ENCODE data around the gene DPH2. TPM values are rescaled to one million over a fixed set of nuclear protein-coding genes. Genes with fewer than 3 reads are reported as not detected.

DPH2 gene
- polyA plus RNA-seq, 2 of the 4 experiments (the other 2 are of a cell fraction) = 38.8 to 41.7 TPM

DNA sequence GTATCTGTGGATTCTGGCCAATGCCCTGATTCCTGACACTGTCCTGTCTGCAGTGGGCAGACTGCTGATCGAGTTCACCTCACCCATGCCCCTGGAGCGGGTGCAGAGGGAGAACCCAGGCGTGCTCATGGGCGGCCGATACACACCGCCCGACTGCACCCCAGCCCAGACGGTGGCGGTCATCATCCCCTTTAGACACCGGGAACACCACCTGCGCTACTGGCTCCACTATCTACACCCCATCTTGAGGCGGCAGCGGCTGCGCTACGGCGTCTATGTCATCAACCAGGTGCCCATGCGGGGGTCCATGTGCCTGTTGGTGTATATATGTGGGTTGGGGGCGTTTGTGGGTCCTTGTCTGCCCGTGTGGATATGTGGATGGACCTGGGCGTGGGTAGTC lies 11.8 kb downstream of the DPH2 start (continued):
- TF ChIP-seq, protein P1, sequence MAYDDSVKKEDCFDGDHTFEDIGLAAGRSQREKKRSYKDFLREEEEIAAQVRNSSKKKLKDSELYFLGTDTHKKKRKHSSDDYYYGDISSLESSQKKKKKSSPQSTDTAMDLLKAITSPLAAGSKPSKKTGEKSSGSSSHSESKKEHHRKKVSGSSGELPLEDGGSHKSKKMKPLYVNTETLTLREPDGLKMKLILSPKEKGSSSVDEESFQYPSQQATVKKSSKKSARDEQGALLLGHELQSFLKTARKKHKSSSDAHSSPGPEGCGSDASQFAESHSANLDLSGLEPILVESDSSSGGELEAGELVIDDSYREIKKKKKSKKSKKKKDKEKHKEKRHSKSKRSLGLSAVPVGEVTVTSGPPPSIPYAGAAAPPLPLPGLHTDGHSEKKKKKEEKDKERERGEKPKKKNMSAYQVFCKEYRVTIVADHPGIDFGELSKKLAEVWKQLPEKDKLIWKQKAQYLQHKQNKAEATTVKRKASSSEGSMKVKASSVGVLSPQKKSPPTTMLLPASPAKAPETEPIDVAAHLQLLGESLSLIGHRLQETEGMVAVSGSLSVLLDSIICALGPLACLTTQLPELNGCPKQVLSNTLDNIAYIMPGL (CRISPR knock-in tag; IDR thresholded peaks at IDR 0.05; ENCODE audit: borderline replicate concordance) = no peak
- TF ChIP-seq, protein P2, sequence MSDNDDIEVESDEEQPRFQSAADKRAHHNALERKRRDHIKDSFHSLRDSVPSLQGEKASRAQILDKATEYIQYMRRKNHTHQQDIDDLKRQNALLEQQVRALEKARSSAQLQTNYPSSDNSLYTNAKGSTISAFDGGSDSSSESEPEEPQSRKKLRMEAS (IDR thresholded peaks at IDR 0.05) = no peak
- TF ChIP-seq ZFP36 (IDR thresholded peaks at IDR 0.05; ENCODE audit: borderline replicate concordance, partially characterized antibody) (no peak), RCOR1 (IDR thresholded peaks at IDR 0.05; ENCODE audit: low read depth, low read length) (no peak)

DNA sequence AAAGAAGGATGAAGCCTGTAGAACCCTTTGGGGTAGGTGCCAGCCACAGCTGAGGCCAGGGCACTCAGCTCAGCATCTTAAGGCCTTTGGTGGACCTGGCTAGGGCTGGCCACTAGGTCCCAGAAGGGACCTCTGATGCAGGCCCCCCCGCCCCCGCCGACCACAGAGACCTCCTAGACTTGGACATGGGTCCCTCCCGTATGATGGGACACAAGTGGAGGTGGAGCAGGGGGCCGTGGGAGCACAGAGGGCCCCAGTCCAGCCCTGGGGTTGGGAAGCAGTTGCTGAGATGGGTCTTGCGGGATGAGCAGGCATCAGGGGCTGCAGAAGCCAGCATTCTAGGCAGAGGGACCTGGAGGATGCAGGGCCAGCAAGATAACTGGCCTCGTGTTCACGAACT lies 12.4 kb downstream of the DPH2 start:
- no peak for TF ChIP-seq KDM5A (IDR thresholded peaks at IDR 0.05)
- TF ChIP-seq, protein P3, sequence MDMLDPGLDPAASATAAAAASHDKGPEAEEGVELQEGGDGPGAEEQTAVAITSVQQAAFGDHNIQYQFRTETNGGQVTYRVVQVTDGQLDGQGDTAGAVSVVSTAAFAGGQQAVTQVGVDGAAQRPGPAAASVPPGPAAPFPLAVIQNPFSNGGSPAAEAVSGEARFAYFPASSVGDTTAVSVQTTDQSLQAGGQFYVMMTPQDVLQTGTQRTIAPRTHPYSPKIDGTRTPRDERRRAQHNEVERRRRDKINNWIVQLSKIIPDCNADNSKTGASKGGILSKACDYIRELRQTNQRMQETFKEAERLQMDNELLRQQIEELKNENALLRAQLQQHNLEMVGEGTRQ (IDR thresholded peaks at IDR 0.05) = no peak
- peaks cover 40% of the 10 kb centered on the region; the same call in 2 of the 3 replicates for H3K4me1 ChIP-seq
- no peaks in the 10 kb centered on the region for H3K9me3 ChIP-seq
- CTCF ChIA-PET = no interaction called here
- POLR2A ChIA-PET = no interaction called here
- 91% methylated on average over 5 of the region's 8 CpGs for WGBS (ENCODE audit: missing lambda C conversion rate)
- H3K27ac ChIP-seq = no peak overlapping the region
- H3K4me3 ChIP-seq = no peak overlapping the region
- no peak for FAIRE-seq
- no peak for DNase-seq (ENCODE audit: low read depth in 1 of 2, low spot score in 1 of 2)
- no peak for ATAC-seq
- no peak overlapping the region for H3K4me2 ChIP-seq

DNA sequence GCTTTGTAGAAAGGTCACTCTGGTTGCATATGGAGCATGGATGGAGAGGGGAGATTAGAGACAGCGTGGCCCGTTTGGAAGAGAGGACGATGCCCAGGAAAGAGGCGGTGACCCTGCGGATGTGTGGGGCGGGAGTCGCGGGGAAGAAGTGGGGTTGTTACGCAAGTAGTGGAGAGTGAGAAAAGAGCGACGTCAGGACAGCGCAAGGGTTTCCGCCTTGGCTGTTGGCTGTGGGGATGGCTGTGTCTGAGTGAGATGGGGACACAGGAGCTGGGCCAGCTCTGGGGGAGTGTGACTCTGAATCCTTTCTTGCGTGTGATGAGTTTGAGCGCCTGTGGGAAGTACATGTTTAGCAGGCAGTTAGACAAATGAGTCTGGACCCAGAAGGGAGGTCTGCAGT lies 13.0 kb downstream of the DPH2 start:
- Histone ChIP-seq H3K27ac (no peak overlapping the region), H3K4me3 (no peak overlapping the region), H3K4me2 (no peak overlapping the region), H3K4me1 (peaks cover 38% of the 10 kb centered on the region; the same call in 2 of the 3 replicates), H3K9me3 (no peaks in the 10 kb centered on the region)
- ATAC-seq (no peak), FAIRE-seq (no peak), DNase-seq (ENCODE audit: low read depth in 1 of 2, low spot score in 1 of 2) (no peak)
- 96% methylated on average over 15 of the region's 15 CpGs for WGBS (ENCODE audit: missing lambda C conversion rate)
- POLR2A ChIA-PET = no interaction called here
- CTCF ChIA-PET = no interaction called here
- no peak for TF ChIP-seq JUNB (IDR thresholded peaks at IDR 0.05)
- no peak for TF ChIP-seq ZNF302 (CRISPR knock-in tag; IDR thresholded peaks at IDR 0.05)
- TF ChIP-seq HOXA7 (CRISPR knock-in tag; IDR thresholded peaks at IDR 0.05) = no peak

DNA sequence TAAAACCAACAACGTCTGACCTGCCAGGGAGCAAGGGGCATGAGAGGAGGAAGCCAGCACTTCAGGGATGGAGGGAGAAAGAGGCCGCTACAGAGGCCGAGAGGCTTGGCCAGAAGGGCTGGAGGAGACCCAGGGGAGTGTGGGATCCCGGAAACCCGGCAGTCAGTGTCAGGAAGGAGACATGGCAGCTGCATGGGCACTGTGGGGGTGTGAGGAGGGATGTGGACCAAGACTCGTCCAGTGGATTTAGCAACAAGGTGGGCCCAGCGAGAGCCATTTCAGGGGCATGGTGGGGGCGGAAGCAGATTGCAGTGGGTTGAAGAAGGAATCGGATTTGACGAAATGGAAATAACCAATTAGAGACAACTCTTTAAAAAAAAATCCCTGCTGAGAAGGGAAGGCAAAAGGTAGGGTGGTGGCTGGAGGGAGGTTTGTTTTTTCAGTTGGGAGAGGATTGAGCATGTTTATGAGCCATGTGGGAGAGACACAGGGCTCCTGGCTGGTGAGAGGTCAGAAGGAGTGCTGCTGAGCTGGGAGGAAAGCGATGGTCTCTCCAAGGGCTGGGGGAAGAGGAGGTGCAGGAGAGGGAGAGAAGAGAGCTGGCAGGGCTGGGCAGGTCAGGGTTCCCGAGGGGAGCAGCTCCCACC lies 13.6 kb downstream of the DPH2 start:
- Histone ChIP-seq H3K4me3 (no peak overlapping the region), H3K27ac (no peak overlapping the region), H3K4me2 (no peak overlapping the region), H3K9me3 (no peaks in the 10 kb centered on the region), H3K4me1 (peaks cover 32% of the 10 kb centered on the region; the same call in 2 of the 3 replicates)
- no peak for ATAC-seq
- ChIA-PET CTCF (no interaction called here), POLR2A (no interaction called here)
- DNase-seq (ENCODE audit: low read depth in 1 of 2, low spot score in 1 of 2) = no peak
- no peak for FAIRE-seq
- TF ChIP-seq SMC3 (IDR thresholded peaks at IDR 0.05) (no peak), KDM5A (IDR thresholded peaks at IDR 0.05) (no peak)
- 91% methylated on average over 12 of the region's 12 CpGs for WGBS (ENCODE audit: missing lambda C conversion rate)

DNA sequence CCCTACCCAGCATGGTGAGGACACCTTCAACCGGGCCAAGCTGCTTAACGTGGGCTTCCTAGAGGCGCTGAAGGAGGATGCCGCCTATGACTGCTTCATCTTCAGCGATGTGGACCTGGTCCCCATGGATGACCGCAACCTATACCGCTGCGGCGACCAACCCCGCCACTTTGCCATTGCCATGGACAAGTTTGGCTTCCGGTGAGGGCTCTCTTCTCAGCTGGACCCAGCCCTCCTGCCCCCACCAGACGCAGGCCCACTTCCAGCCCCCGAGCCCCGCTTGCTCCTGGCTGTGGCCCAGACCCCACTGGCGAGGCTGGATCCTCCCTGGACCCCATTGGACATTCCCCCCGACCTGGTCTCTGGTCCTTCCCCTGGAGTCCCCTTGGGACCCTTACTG lies 15.0 kb downstream of the DPH2 start:
- Histone ChIP-seq H3K4me2 (no peak overlapping the region), H3K4me1 (peaks cover 30% of the 10 kb centered on the region; the same call in 2 of the 3 replicates), H3K27ac (no peak overlapping the region), H3K9me3 (no peaks in the 10 kb centered on the region), H3K4me3 (no peak overlapping the region)
- no peak for FAIRE-seq
- ATAC-seq = no peak
- POLR2A ChIA-PET = no interaction called here
- DNase-seq (ENCODE audit: low read depth in 1 of 2, low spot score in 1 of 2) = no peak
- WGBS (ENCODE audit: missing lambda C conversion rate) = 88% methylated on average over 10 of the region's 16 CpGs
- CTCF ChIA-PET = interaction anchor here (1.6 kb wide), 1 partner anchor 62 kb away, joined by 3 read pairs; no protein-coding TSS in a partner anchor
- TF ChIP-seq, protein P3 (IDR thresholded peaks at IDR 0.05) = no peak
- no peak for TF ChIP-seq CBX8 (IDR thresholded peaks at IDR 0.05)
- TF ChIP-seq, protein P4, sequence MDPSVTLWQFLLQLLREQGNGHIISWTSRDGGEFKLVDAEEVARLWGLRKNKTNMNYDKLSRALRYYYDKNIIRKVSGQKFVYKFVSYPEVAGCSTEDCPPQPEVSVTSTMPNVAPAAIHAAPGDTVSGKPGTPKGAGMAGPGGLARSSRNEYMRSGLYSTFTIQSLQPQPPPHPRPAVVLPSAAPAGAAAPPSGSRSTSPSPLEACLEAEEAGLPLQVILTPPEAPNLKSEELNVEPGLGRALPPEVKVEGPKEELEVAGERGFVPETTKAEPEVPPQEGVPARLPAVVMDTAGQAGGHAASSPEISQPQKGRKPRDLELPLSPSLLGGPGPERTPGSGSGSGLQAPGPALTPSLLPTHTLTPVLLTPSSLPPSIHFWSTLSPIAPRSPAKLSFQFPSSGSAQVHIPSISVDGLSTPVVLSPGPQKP (IDR thresholded peaks at IDR 0.05; ENCODE audit: low read depth, low read length) = no peak
- TF ChIP-seq, protein P5, sequence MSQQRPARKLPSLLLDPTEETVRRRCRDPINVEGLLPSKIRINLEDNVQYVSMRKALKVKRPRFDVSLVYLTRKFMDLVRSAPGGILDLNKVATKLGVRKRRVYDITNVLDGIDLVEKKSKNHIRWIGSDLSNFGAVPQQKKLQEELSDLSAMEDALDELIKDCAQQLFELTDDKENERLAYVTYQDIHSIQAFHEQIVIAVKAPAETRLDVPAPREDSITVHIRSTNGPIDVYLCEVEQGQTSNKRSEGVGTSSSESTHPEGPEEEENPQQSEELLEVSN (IDR thresholded peaks at IDR 0.05; ENCODE audit: borderline replicate concordance, low read depth) = no peak
- no peak for TF ChIP-seq HOXB13 (CRISPR knock-in tag; IDR thresholded peaks at IDR 0.05; ENCODE audit: low read depth)
- no peak for TF ChIP-seq RCOR1 (IDR thresholded peaks at IDR 0.05; ENCODE audit: low read depth, low read length)
- TF ChIP-seq, protein P2 (IDR thresholded peaks at IDR 0.05) = no peak
- no peak for TF ChIP-seq POLR2A (IDR thresholded peaks at IDR 0.05; ENCODE audit: low read length)
- TF ChIP-seq EHF (CRISPR knock-in tag; IDR thresholded peaks at IDR 0.05) = no peak
- no peak for TF ChIP-seq JUNB (IDR thresholded peaks at IDR 0.05)
- TF ChIP-seq CHD2 (IDR thresholded peaks at IDR 0.05; ENCODE audit: low read length, partially characterized antibody) = no peak
- TF ChIP-seq, protein P6, sequence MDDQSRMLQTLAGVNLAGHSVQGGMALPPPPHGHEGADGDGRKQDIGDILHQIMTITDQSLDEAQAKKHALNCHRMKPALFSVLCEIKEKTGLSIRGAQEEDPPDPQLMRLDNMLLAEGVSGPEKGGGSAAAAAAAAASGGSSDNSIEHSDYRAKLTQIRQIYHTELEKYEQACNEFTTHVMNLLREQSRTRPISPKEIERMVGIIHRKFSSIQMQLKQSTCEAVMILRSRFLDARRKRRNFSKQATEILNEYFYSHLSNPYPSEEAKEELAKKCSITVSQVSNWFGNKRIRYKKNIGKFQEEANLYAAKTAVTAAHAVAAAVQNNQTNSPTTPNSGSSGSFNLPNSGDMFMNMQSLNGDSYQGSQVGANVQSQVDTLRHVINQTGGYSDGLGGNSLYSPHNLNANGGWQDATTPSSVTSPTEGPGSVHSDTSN (IDR thresholded peaks at IDR 0.05) = no peak
- no peak for TF ChIP-seq TFCP2L1 (CRISPR knock-in tag; IDR thresholded peaks at IDR 0.05)
- TF ChIP-seq JUN (IDR thresholded peaks at IDR 0.05) = no peak
- TF ChIP-seq ZC3H11A (IDR thresholded peaks at IDR 0.05) = no peak
- TF ChIP-seq RFX5 (IDR thresholded peaks at IDR 0.05) = no peak
